Stimulated activated naive B cell treated with anti-CD40 and anti-IgM and Interleukin-4, amounts not matched to agents 10 μg/mL and 1 μg/mL and 100 μg/mL, for 72 hours (primary cell): ENCODE results near the gene RND3.

Source experiments
- ATAC-seq, 2 donors: fragments of 150-1000 bp; cut with Tn5 transposase; replicated peaks; 2 replicates each; pipeline ENCODE4 v1.10.0; 2021; ENCODE audit warnings: moderate library complexity in 1 of 2
- DNase-seq: peaks from one replicate; pipeline ENCODE4 v3.0.0; 2021
- H3K27ac Mint-ChIP-seq: one replicate; pipeline ENCODE4 v1.8.0; 2022; ENCODE audit warnings: mild to moderate bottlenecking, mixed read lengths
- H3K27me3 Mint-ChIP-seq, 2 donors: one replicate each; pipeline ENCODE4 v1.8.0; 2022; ENCODE audit warnings: mixed read lengths in 2 of 2
- H3K36me3 Mint-ChIP-seq, 2 donors: one replicate each; pipeline ENCODE4 v1.8.0; 2022; ENCODE audit warnings: mixed read lengths in 2 of 2, mild to moderate bottlenecking in 1 of 2
- H3K4me1 Mint-ChIP-seq, 2 donors: one replicate each; pipeline ENCODE4 v1.8.0; 2022; ENCODE audit warnings: mixed read lengths in 2 of 2, mild to moderate bottlenecking in 1 of 2
- H3K4me3 Mint-ChIP-seq, 2 donors: one replicate each; pipeline ENCODE4 v1.8.0; 2022; ENCODE audit warnings: mild to moderate bottlenecking in 2 of 2, mixed read lengths in 2 of 2, moderate library complexity in 1 of 2
- H3K9me3 Mint-ChIP-seq, 2 donors: one replicate each; pipeline ENCODE4 v1.8.0; 2022; ENCODE audit warnings: mixed read lengths in 2 of 2, mild to moderate bottlenecking in 1 of 2

RND3 gene

GRCh38 chr2:150484461-150485021 is 2.9 kb downstream of the RND3 start:
- DNase-seq: no peak
- Mint-ChIP-seq H3K9me3 (no peaks in the 10 kb centered on the region), H3K4me3 (no peak overlapping the region), H3K4me1 (peaks cover 15 to 23% of the 10 kb centered on the region in 2 donors), H3K27me3 (peaks cover 42 to 51% of the 10 kb centered on the region in 2 donors), H3K36me3 (peaks cover 0 to 3% of the 10 kb centered on the region in 2 donors), H3K27ac (no peak overlapping the region)
- no peak for ATAC-seq

GRCh38 chr2:150484006-150484405 is 3.5 kb downstream of the RND3 start:
- DNase-seq (no peak), ATAC-seq (no peak)
- no peak overlapping the region for H3K4me3 Mint-ChIP-seq
- peaks cover 15 to 23% of the 10 kb centered on the region in 2 donors for H3K4me1 Mint-ChIP-seq
- H3K27ac Mint-ChIP-seq: no peak overlapping the region
- H3K9me3 Mint-ChIP-seq: no peaks in the 10 kb centered on the region
- H3K36me3 Mint-ChIP-seq: peaks cover 0 to 3% of the 10 kb centered on the region in 2 donors
- H3K27me3 Mint-ChIP-seq: peaks cover 42 to 49% of the 10 kb centered on the region in 2 donors

DNA sequence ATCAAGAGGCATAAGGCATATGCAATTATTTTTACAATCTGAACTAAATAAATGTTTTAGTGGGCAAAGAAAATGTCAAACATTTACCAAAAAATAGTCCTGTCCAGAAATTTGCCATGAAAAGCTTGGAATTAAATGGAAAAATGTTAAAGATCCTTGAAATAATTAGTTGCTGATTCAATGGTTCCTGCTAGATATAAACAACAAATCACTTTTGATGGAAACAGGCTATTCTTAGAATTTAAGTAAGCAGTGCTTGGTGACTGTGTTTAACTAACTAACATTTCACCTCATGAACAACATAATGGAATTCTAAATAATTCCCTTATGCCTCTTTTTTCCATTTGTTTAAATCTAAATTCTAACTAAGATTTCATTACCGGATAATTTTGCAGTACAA is 3.9 kb downstream of the RND3 start:
- Mint-ChIP-seq H3K4me1 (peaks cover 15 to 23% of the 10 kb centered on the region in 2 donors), H3K27ac (no peak overlapping the region), H3K9me3 (no peaks in the 10 kb centered on the region), H3K4me3 (no peak overlapping the region), H3K27me3 (peaks cover 40 to 44% of the 10 kb centered on the region in 2 donors), H3K36me3 (peaks cover 0 to 3% of the 10 kb centered on the region in 2 donors)
- no peak for DNase-seq
- no peak for ATAC-seq

DNA sequence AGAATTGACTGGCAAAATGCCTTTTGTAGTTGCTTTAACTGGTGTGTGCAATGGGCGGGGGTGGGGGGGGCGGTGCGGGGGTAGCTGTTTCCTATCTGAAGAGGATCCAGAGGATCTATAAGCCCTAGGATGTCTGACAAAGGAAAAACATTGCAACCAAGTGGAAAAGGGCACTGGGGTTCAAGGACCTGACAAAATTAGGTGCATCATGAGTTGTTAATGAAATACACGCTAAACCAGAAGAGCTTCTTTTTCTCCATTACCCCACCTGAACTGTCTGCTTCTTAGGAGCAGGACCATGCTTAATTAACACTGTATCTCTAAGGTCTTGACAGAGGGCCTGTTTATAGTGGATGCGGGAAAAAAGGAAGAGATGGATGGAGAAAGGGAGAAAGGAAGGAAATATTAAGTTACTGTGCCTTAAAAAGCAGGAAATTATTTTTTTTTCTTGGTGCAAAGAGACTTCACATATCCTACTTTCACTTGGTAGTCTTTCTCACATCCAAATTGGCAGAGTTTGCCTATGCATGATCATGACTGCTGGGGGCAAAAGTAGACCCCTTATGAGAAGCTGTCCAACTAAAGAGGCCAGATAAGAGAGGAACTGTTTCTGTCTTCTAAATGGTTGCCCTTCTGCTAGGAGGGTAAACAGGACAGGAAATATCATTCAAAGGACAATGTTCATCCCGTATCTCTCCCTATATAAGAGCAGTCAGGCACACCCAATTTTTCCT is 4.6 kb downstream of the RND3 start:
- DNase-seq: no peak
- no peak overlapping the region for H3K4me3 Mint-ChIP-seq
- ATAC-seq: no peak
- H3K36me3 Mint-ChIP-seq: peaks cover 0 to 3% of the 10 kb centered on the region in 2 donors
- no peak overlapping the region for H3K27ac Mint-ChIP-seq
- H3K4me1 Mint-ChIP-seq: peaks cover 15 to 23% of the 10 kb centered on the region in 2 donors
- peaks cover 0 to 1% of the 10 kb centered on the region in 2 donors for H3K9me3 Mint-ChIP-seq
- H3K27me3 Mint-ChIP-seq: peaks cover 34 to 37% of the 10 kb centered on the region in 2 donors

DNA sequence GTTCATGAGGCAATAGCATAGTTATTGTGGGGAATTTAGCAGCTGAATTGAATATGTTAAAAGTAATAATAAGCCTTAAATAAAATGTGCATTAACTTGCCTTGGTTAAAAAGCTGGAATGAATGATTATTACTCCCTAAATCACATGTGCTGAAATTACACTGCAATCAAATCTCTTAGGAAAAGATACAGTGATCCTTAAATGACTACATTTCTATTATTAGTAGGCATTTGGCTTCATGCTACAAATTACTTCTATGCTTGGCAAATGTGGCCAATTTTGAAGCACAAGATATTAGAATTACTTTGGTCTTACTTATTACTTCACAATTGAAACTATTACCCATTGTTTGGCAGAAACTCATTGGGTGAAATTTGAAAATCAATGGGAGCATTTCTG is 5.4 kb downstream of the RND3 start:
- Mint-ChIP-seq H3K27ac (no peak overlapping the region), H3K4me1 (peaks cover 12 to 17% of the 10 kb centered on the region in 2 donors), H3K4me3 (no peak overlapping the region), H3K36me3 (peaks cover 0 to 3% of the 10 kb centered on the region in 2 donors), H3K9me3 (peaks cover 0 to 1% of the 10 kb centered on the region in 2 donors), H3K27me3 (peaks cover 29 to 30% of the 10 kb centered on the region in 2 donors)
- DNase-seq: no peak
- no peak for ATAC-seq

DNA sequence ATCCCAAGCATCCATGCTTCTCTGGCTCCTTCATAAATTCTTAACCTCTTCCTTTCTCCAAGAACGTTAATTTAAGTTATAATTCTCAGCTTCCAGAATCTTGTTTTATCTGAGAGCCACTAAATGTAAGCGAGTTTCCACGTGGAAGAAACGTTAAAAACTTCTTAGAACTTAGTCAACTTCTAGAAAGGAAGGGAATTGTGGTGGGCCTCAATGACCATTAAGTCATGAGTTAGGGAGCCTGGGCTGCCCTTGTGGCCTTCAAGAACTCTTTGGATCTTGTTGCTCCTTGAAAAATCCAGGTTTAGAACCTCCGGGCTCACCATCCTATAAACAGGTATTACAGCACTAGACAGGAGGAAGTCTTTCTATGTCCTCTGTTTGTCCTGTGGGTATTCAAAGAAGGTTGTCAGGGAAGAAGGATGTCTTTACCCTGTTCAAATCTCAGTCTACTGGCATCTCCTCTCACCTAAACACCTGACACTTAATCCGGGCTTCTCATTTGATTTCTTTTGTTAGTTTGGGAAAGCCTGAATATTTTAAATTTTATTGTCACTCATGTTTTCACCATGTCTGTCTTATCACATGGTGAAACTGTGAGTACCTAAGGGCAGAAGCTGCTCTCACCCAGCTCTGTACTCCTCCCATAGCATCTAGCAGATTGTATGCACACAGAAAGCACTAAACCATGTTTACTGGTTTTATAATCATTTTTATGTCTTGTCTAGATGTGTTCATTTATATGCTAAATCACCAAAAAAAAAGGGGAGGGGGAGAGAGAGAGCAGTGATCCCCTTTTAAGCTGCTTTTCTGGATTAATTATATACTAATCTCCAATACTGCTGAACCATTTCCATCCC is 6.3 kb downstream of the RND3 start:
- ATAC-seq (no peak), DNase-seq (no peak)
- H3K4me1 Mint-ChIP-seq: peaks cover 5 to 9% of the 10 kb centered on the region in 2 donors
- H3K9me3 Mint-ChIP-seq: peaks cover 0 to 1% of the 10 kb centered on the region in 2 donors
- peaks cover 21% of the 10 kb centered on the region in 2 donors for H3K27me3 Mint-ChIP-seq
- H3K27ac Mint-ChIP-seq: no peak overlapping the region
- H3K4me3 Mint-ChIP-seq: no peak overlapping the region
- no peaks in the 10 kb centered on the region for H3K36me3 Mint-ChIP-seq

DNA sequence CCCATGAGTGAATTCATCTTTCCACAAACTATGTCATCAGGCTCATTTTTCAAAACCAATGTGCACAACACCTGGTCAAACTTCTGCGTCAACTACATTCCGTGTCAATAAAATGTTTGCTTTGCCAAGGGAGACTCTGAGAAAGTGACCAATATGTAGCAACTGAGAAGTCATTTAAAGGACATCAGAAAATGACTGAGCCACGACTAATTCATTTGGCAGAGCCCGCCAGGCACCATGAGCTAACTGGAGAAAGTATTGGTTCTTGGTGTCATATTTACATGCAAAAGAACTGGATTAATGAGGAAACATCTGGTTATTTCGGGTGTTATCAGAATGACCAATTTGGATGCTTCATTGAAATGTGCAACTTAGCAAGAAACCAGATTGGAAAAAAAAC is 7.2 kb downstream of the RND3 start:
- Mint-ChIP-seq H3K27ac (no peak overlapping the region), H3K27me3 (peaks cover 11 to 12% of the 10 kb centered on the region in 2 donors), H3K9me3 (peaks cover 0 to 1% of the 10 kb centered on the region in 2 donors), H3K36me3 (no peaks in the 10 kb centered on the region), H3K4me1 (no peaks in the 10 kb centered on the region), H3K4me3 (no peak overlapping the region)
- no peak for ATAC-seq
- no peak for DNase-seq

DNA sequence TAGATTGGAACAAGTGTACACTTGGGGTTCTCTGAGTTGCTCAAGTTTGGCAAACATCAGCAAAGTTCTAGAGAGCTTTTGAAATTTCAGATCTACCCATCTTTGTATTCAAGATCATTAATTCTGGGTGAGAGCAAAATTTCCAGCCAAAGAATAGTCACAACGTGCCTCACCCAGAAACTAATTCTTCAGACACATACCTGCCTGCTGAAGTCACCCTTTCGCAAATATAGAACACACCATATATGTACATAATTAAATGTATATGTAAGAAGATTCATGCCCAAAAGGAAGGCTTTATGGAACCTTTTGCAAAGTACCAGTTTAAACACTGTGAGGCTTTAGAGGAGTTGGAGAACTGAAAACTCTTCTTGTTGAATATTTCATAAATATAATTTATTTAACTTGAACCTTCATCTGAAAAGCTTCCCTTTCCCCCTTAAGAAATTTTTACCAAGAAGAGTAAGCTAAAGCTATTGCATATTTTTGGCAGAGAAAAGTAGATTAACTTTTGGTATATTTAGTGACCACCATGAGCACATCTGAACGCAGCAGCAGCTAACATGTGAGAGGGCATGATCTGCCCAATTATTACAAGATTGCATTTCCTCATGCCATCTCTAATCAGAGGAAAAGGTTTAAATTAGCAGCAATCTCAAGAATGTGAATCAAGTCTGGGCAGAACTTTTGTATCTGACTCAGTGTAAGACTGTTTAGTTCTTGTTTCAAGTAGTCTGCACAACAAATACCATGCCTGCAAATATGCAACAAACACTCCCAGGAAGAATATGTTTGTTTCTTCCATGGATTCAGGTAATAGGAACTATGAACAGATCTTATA is 8.2 kb downstream of the RND3 start:
- no peak for ATAC-seq
- DNase-seq: no peak
- Mint-ChIP-seq H3K36me3 (no peaks in the 10 kb centered on the region), H3K9me3 (peaks cover 0 to 1% of the 10 kb centered on the region in 2 donors), H3K27ac (no peak overlapping the region), H3K4me3 (no peak overlapping the region), H3K27me3 (peaks cover 2% of the 10 kb centered on the region in 2 donors), H3K4me1 (no peaks in the 10 kb centered on the region)

DNA sequence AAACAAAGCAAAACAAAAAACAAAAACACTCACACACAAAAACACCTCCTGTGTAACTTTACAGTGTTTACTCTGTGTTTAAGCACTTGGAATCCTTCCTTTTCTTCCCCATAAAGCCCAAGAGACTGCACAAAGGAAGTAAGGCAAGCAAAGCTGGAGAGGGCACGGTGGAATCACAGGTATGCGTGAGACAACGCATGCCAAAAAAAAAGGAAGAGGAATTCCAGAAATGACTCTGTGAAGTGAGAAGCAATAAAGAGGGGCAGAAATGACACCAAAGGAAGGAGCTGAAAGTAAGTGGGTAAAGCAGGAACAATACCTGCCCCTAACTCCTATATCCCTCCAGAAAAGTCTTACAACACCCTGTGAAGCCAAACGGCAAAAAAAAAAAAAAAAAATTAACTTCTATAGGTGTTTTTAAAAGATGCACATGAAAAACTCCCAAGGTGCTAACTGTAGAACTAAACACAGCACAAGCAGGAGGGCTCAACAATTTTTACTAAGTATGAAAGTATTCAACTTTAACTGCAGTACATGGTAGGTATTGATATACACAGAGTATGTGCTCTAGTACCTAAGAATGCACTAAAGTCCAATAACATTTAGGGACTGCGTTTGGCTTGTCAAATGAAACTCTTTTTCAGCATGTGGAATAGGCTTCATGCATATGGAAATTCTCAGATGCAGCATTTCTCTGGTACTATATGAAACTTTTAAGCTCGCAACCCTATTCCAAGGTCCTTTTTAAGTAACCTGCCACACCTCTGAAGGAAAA is 9.1 kb downstream of the RND3 start:
- ATAC-seq (no peak), DNase-seq (no peak)
- Mint-ChIP-seq H3K27me3 (no peaks in the 10 kb centered on the region), H3K4me3 (no peak overlapping the region), H3K9me3 (peaks cover 0 to 1% of the 10 kb centered on the region in 2 donors), H3K36me3 (no peaks in the 10 kb centered on the region), H3K4me1 (no peaks in the 10 kb centered on the region), H3K27ac (no peak overlapping the region)

DNA sequence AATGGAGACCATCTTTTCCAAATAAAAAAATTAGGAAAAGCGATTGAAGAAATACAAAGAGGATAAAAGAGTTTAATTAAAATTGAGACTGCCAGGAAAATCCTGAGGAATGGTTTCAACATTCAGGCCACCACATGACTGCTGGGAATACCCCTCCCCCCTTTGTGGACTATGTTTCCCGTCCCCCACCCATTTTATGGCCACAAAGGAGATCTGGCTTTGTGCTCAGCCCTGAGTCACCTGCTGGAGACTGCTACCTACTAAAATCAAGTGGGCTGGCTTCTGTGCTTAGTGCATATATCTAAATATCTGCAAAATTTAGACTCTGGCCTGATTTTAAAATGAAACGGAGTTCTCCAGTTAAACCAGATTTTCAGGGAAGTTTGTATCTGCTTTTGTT is 10.1 kb downstream of the RND3 start:
- H3K27ac Mint-ChIP-seq: no peak overlapping the region
- H3K27me3 Mint-ChIP-seq: no peaks in the 10 kb centered on the region
- H3K36me3 Mint-ChIP-seq: no peaks in the 10 kb centered on the region
- no peak overlapping the region for H3K4me3 Mint-ChIP-seq
- DNase-seq (no peak), ATAC-seq (no peak)
- no peaks in the 10 kb centered on the region for H3K4me1 Mint-ChIP-seq
- peaks cover 0 to 1% of the 10 kb centered on the region in 2 donors for H3K9me3 Mint-ChIP-seq

DNA sequence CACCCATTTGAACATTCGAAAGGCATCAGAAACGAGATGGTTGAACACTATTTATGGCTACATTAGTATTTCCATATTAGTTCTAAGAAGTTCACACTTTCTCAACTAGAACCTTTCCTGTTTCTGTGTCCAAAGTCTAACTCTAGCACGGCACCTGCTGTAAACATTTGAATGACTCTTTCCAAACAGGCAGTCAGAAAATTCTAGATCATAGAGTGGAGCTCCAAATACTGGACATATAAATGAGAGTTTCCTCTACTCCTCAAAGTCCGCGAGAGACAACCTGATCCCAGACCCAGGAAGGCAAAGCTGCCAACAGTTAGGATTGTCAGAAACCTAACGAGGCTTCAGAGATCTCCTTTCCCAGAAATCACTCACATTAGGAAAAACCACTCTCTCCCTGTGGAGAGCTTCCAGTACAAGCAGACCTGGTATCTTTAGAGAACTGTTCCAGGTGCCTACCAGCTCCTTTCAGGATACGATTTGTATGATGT is 10.6 kb downstream of the RND3 start:
- ATAC-seq (no peak), DNase-seq (no peak)
- Mint-ChIP-seq H3K27me3 (no peaks in the 10 kb centered on the region), H3K27ac (no peak overlapping the region), H3K9me3 (peaks cover 0 to 1% of the 10 kb centered on the region in 2 donors), H3K36me3 (no peaks in the 10 kb centered on the region), H3K4me3 (no peak overlapping the region), H3K4me1 (no peaks in the 10 kb centered on the region)

DNA sequence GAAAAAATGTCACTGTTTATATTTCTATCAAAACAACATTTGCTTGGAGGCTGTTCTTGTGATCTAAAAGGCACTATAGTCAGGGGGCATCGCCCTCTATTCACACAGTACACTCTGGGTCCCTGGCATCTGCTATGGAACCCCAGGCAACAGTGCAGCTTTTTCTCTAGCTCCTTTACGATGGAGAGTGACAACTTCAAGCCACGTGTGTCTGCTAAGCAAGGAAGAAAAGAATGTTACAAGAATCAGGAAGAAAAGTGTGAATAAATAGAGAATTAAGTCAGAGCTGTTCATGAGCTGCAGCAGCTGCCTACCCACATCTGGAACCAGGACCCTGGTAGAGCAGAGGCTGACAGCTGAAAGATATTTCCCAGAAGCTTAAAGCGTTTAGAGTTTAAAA is 11.2 kb downstream of the RND3 start:
- Mint-ChIP-seq H3K36me3 (no peaks in the 10 kb centered on the region), H3K27ac (no peak overlapping the region), H3K27me3 (no peaks in the 10 kb centered on the region), H3K4me1 (no peaks in the 10 kb centered on the region), H3K4me3 (no peak overlapping the region), H3K9me3 (peaks cover 0 to 1% of the 10 kb centered on the region in 2 donors)
- ATAC-seq: no peak
- no peak for DNase-seq
